Measurements from ENCODE around the gene NTSR2.
A peak's percentile ranks its signal among the peaks of the same experiment; 100 is the strongest.

DNA sequence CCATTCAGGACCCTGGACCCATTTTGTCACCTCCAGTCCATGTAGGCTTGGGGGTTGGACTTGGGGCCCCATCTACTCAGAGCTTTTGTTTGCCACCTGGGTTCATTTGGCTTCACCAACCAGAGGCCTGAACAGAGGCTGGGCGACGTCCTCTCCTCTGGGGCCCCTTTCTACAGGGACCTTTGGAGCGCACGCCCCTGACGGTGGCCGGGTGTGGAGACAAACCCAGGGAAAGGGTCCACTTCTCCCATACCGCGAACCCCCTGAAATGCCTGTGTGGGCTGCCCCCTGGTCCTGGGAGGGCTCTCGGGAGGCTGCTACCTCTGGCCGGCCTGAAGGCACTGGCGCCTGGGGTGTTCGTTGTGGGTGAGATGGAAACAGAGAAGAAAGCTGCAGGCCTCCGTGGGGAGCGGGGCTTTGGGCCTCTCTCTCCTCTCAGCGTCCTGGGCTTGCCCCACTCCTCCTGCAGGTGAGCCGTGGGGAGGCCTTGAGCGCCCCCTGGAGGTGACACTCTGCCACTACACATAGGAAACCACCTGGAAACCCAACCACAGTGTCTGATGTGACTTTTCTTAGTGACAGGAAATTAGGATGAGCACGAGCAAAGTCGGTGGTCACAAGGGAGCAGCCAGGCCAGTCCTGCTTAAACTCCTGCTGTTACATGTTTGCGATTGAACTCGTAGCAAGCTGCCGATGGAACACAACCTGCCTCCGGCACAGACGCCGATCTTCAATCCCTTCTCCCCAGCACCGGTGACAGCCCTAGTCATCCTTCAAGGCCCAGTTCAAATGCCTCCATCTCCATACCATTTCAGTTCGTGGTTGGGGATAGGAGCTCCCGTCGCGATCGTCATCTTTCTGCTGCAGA, 12.0 kb upstream of the NTSR2 start:
- TF ChIP-seq, protein P1, sequence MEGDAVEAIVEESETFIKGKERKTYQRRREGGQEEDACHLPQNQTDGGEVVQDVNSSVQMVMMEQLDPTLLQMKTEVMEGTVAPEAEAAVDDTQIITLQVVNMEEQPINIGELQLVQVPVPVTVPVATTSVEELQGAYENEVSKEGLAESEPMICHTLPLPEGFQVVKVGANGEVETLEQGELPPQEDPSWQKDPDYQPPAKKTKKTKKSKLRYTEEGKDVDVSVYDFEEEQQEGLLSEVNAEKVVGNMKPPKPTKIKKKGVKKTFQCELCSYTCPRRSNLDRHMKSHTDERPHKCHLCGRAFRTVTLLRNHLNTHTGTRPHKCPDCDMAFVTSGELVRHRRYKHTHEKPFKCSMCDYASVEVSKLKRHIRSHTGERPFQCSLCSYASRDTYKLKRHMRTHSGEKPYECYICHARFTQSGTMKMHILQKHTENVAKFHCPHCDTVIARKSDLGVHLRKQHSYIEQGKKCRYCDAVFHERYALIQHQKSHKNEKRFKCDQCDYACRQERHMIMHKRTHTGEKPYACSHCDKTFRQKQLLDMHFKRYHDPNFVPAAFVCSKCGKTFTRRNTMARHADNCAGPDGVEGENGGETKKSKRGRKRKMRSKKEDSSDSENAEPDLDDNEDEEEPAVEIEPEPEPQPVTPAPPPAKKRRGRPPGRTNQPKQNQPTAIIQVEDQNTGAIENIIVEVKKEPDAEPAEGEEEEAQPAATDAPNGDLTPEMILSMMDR (conservative IDR thresholded peaks at IDR 0.05; ENCODE audit: low read depth in 2 of 2) = peak; percentile 93 to 94
- TF ChIP-seq, protein P2, sequence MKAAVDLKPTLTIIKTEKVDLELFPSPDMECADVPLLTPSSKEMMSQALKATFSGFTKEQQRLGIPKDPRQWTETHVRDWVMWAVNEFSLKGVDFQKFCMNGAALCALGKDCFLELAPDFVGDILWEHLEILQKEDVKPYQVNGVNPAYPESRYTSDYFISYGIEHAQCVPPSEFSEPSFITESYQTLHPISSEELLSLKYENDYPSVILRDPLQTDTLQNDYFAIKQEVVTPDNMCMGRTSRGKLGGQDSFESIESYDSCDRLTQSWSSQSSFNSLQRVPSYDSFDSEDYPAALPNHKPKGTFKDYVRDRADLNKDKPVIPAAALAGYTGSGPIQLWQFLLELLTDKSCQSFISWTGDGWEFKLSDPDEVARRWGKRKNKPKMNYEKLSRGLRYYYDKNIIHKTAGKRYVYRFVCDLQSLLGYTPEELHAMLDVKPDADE (IDR thresholded peaks at IDR 0.05) = no peak
- no peak for TF ChIP-seq EZH2 (IDR thresholded peaks at IDR 0.05; ENCODE audit: low read depth, unreplicated experiment)
- no peak for TF ChIP-seq POLR2AphosphoS5 (IDR thresholded peaks at IDR 0.05; ENCODE audit: low read depth)
- TF ChIP-seq EZH2phosphoT487 (IDR thresholded peaks at IDR 0.05; ENCODE audit: unreplicated experiment) = no peak
- no peak for TF ChIP-seq JUNB (IDR thresholded peaks at IDR 0.05; ENCODE audit: unreplicated experiment)
- TF ChIP-seq STAT1 (IDR thresholded peaks at IDR 0.05; ENCODE audit: unreplicated experiment) = no peak
- no peak for TF ChIP-seq CREB1 (CRISPR knock-in tag; IDR thresholded peaks at IDR 0.05; ENCODE audit: low read depth)
- no peak for TF ChIP-seq ZNF114 (CRISPR knock-in tag; IDR thresholded peaks at IDR 0.05)
- TF ChIP-seq, protein P3, sequence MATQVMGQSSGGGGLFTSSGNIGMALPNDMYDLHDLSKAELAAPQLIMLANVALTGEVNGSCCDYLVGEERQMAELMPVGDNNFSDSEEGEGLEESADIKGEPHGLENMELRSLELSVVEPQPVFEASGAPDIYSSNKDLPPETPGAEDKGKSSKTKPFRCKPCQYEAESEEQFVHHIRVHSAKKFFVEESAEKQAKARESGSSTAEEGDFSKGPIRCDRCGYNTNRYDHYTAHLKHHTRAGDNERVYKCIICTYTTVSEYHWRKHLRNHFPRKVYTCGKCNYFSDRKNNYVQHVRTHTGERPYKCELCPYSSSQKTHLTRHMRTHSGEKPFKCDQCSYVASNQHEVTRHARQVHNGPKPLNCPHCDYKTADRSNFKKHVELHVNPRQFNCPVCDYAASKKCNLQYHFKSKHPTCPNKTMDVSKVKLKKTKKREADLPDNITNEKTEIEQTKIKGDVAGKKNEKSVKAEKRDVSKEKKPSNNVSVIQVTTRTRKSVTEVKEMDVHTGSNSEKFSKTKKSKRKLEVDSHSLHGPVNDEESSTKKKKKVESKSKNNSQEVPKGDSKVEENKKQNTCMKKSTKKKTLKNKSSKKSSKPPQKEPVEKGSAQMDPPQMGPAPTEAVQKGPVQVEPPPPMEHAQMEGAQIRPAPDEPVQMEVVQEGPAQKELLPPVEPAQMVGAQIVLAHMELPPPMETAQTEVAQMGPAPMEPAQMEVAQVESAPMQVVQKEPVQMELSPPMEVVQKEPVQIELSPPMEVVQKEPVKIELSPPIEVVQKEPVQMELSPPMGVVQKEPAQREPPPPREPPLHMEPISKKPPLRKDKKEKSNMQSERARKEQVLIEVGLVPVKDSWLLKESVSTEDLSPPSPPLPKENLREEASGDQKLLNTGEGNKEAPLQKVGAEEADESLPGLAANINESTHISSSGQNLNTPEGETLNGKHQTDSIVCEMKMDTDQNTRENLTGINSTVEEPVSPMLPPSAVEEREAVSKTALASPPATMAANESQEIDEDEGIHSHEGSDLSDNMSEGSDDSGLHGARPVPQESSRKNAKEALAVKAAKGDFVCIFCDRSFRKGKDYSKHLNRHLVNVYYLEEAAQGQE (IDR thresholded peaks at IDR 0.05; ENCODE audit: unreplicated experiment) = no peak
- TF ChIP-seq NANOG (IDR thresholded peaks at IDR 0.05; ENCODE audit: borderline replicate concordance) = no peak
- TF ChIP-seq ZNF331 (CRISPR knock-in tag; IDR thresholded peaks at IDR 0.05; ENCODE audit: low read depth) = no peak
- TF ChIP-seq, protein P4, sequence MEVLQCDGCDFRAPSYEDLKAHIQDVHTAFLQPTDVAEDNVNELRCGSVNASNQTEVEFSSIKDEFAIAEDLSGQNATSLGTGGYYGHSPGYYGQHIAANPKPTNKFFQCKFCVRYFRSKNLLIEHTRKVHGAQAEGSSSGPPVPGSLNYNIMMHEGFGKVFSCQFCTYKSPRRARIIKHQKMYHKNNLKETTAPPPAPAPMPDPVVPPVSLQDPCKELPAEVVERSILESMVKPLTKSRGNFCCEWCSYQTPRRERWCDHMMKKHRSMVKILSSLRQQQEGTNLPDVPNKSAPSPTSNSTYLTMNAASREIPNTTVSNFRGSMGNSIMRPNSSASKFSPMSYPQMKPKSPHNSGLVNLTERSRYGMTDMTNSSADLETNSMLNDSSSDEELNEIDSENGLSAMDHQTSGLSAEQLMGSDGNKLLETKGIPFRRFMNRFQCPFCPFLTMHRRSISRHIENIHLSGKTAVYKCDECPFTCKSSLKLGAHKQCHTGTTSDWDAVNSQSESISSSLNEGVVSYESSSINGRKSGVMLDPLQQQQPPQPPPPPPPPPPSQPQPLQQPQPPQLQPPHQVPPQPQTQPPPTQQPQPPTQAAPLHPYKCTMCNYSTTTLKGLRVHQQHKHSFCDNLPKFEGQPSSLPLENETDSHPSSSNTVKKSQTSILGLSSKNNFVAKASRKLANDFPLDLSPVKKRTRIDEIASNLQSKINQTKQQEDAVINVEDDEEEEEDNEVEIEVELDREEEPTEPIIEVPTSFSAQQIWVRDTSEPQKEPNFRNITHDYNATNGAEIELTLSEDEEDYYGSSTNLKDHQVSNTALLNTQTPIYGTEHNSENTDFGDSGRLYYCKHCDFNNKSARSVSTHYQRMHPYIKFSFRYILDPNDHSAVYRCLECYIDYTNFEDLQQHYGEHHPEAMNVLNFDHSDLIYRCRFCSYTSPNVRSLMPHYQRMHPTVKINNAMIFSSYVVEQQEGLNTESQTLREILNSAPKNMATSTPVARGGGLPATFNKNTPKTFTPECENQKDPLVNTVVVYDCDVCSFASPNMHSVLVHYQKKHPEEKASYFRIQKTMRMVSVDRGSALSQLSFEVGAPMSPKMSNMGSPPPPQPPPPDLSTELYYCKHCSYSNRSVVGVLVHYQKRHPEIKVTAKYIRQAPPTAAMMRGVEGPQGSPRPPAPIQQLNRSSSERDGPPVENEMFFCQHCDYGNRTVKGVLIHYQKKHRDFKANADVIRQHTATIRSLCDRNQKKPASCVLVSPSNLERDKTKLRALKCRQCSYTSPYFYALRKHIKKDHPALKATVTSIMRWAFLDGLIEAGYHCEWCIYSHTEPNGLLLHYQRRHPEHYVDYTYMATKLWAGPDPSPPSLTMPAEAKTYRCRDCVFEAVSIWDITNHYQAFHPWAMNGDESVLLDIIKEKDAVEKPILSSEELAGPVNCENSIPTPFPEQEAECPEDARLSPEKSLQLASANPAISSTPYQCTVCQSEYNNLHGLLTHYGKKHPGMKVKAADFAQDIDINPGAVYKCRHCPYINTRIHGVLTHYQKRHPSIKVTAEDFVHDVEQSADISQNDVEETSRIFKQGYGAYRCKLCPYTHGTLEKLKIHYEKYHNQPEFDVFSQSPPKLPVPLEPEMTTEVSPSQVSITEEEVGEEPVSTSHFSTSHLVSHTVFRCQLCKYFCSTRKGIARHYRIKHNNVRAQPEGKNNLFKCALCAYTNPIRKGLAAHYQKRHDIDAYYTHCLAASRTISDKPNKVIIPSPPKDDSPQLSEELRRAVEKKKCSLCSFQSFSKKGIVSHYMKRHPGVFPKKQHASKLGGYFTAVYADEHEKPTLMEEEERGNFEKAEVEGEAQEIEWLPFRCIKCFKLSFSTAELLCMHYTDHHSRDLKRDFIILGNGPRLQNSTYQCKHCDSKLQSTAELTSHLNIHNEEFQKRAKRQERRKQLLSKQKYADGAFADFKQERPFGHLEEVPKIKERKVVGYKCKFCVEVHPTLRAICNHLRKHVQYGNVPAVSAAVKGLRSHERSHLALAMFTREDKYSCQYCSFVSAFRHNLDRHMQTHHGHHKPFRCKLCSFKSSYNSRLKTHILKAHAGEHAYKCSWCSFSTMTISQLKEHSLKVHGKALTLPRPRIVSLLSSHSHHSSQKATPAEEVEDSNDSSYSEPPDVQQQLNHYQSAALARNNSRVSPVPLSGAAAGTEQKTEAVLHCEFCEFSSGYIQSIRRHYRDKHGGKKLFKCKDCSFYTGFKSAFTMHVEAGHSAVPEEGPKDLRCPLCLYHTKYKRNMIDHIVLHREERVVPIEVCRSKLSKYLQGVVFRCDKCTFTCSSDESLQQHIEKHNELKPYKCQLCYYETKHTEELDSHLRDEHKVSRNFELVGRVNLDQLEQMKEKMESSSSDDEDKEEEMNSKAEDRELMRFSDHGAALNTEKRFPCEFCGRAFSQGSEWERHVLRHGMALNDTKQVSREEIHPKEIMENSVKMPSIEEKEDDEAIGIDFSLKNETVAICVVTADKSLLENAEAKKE (CRISPR knock-in tag; IDR thresholded peaks at IDR 0.05) = no peak
